ENCODE results near the gene XPR1. TPM values are rescaled to one million over a fixed set of nuclear protein-coding genes. Genes with fewer than 3 reads are reported as not detected.

XPR1 gene
- total and polyA plus RNA-seq, 2 of the 8 experiments (the other 6 are each of a cell fraction or from before 2014, with no cell fraction given), result 28.6 to 43.9 TPM

DNA sequence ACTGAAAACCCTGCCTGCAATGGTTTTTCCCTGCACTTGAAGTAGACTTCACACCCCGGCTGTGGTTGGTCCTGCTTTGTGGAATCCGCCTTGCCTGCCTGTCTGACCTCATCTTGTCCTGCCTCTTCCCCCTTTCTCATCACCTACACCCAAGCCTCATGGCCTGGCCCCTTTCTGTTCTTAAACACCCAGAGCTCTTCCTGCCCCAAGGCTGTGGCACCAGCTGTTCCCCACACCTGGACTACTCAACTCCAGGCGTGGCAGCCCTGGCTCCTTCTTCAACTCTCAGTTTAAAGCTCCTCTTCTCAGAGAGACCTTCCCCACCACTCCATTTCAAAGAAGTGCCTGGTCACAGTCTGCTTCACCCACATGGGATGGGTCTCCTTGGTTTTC is 307.9 kb downstream of the XPR1 start:
- Histone ChIP-seq H3K9me3 (ENCODE audit: insufficient read depth in 2 of 2, low read depth in 1 of 2, low read length in 1 of 2) (no peaks in the 10 kb centered on the region), H2BK15ac (ENCODE audit: low read length) (no peak overlapping the region), H3K4me2 (ENCODE audit: insufficient read depth in 1 of 2, low read depth in 2 of 2, low read length in 2 of 2) (no peak overlapping the region), H3K79me1 (ENCODE audit: low read depth, low read length) (no peaks in the 10 kb centered on the region), H2BK5ac (ENCODE audit: low read depth, low read length) (no peak overlapping the region), H2BK12ac (ENCODE audit: low read depth, low read length) (no peak overlapping the region), H3K79me2 (ENCODE audit: control insufficient read depth in 1 of 2, insufficient read depth in 2 of 2, low read length in 2 of 2) (no peaks in the 10 kb centered on the region), H2AK5ac (ENCODE audit: low read depth, low read length) (no peak overlapping the region), H2BK120ac (replicated peaks; ENCODE audit: low read depth, low read length) (no peak overlapping the region), H3K9ac (replicated peaks in 1 of 4; ENCODE audit: extremely low read depth in 1 of 4, low read depth in 3 of 4, low read length in 3 of 4) (no peak overlapping the region), H3K23me2 (ENCODE audit: low read depth, low read length) (no peaks in the 10 kb centered on the region), H3K4me3 (ENCODE audit: extremely low read depth in 1 of 4, insufficient read depth in 2 of 4, low read depth in 3 of 4, low read length in 4 of 4) (no peak overlapping the region), H3K14ac (ENCODE audit: insufficient read length) (no peak overlapping the region), H2BK20ac (ENCODE audit: low read length) (no peak overlapping the region), H4K20me1 (replicated peaks in 1 of 2; ENCODE audit: control insufficient read depth in 1 of 2, insufficient read depth in 2 of 2, low read length in 2 of 2) (peaks cover 0 to 4% of the 10 kb centered on the region in 2 experiments), H3K4me1 (replicated peaks in 1 of 4; ENCODE audit: control insufficient read depth in 3 of 4, insufficient read depth in 4 of 4, low read length in 3 of 4) (peaks cover 0 to 7% (median 2%) of the 10 kb centered on the region in 4 experiments; a peak in 3 of 7 replicates), H3K27me3 (replicated peaks in 1 of 4; ENCODE audit: control insufficient read depth in 3 of 4, extremely low read depth in 1 of 4, insufficient read depth in 3 of 4, low read length in 3 of 4) (no peaks in the 10 kb centered on the region), H4K8ac (ENCODE audit: extremely low read depth, insufficient read depth, low read length) (no peak overlapping the region), H4K91ac (replicated peaks; ENCODE audit: insufficient read length, low read length) (no peak overlapping the region), H3K56ac (replicated peaks; ENCODE audit: insufficient read length, low read depth, low read length) (no peak overlapping the region), H2AFZ (ENCODE audit: low read length) (no peak overlapping the region), H3K18ac (ENCODE audit: extremely low read depth, low read length) (no peak overlapping the region), H3K4ac (replicated peaks; ENCODE audit: insufficient read length, low read depth, low read length) (no peak overlapping the region), H3K36me3 (ENCODE audit: control insufficient read depth in 2 of 4, insufficient read depth in 4 of 4, low read length in 3 of 4) (no peaks in the 10 kb centered on the region), H3K23ac (ENCODE audit: insufficient read length) (no peak overlapping the region), H4K5ac (ENCODE audit: insufficient read length, low read depth, low read length) (no peak overlapping the region), H3K27ac (ENCODE audit: low read depth, low read length) (no peak overlapping the region)
- FAIRE-seq (no peak), DNase-seq (ENCODE audit: low read depth in 1 of 2, low spot score in 2 of 2) (no peak)
- WGBS, 2 experiments (ENCODE audit: extremely low coverage in 1 of 2, insufficient coverage in 1 of 2, insufficient read length in 1 of 2, insufficient replicate concordance in 2 of 2, low coverage in 1 of 2, low lambda C conversion rate in 2 of 2, missing lambda C conversion rate in 1 of 2), result 94% methylated on average over 3 of the region's 3 CpGs; no CpG with 5 or more reads in 1 of the 2 experiments
- CTCF ChIA-PET (ENCODE audit: partially characterized antibody), result interaction anchor here (0.7 to 2.8 kb wide), 8 partner anchors 8 to 646 kb away, joined by 3 to 9 read pairs (median 4); no protein-coding TSS in a partner anchor
- POLR2A ChIA-PET (ENCODE audit: partially characterized antibody), result interaction anchor here (0.7 to 1.3 kb wide), 4 partner anchors 9 to 149 kb away, joined by 3 to 6 read pairs (median 4); partner anchors contain the start of gene IER5
- no peak for TF ChIP-seq BCL11A (IDR thresholded peaks at IDR 0.05; ENCODE audit: low read depth in 2 of 2, low read length in 2 of 2)
- TF ChIP-seq KDM4A (IDR thresholded peaks at IDR 0.05; ENCODE audit: low read depth, low read length, severe bottlenecking), result no peak
- no peak for TF ChIP-seq MAX (IDR thresholded peaks at IDR 0.05)
- no peak for TF ChIP-seq SRF (IDR thresholded peaks at IDR 0.05; ENCODE audit: low read depth, low read length)
- no peak for TF ChIP-seq CHD2 (IDR thresholded peaks at IDR 0.05; ENCODE audit: low read length)
- no peak for TF ChIP-seq GABPA (IDR thresholded peaks at IDR 0.05; ENCODE audit: borderline replicate concordance, insufficient read depth, low read length)
- no peak for TF ChIP-seq KDM1A (IDR thresholded peaks at IDR 0.05; ENCODE audit: borderline replicate concordance, low read length)
- no peak for TF ChIP-seq CTCF (IDR thresholded peaks at IDR 0.05; ENCODE audit: control extremely low read depth in 1 of 3, insufficient read depth in 1 of 3, low read depth in 1 of 3, low read length in 3 of 3)
- TF ChIP-seq TBP (IDR thresholded peaks at IDR 0.05; ENCODE audit: low read depth, low read length), result no peak
- TF ChIP-seq BRCA1 (IDR thresholded peaks at IDR 0.05; ENCODE audit: low read depth, low read length), result no peak
- TF ChIP-seq, protein P1, sequence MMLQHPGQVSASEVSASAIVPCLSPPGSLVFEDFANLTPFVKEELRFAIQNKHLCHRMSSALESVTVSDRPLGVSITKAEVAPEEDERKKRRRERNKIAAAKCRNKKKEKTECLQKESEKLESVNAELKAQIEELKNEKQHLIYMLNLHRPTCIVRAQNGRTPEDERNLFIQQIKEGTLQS (IDR thresholded peaks at IDR 0.05; ENCODE audit: insufficient read depth, low read depth, low read length), result no peak

Data from H1 (cell line).